GM23338 (cell line): ENCODE data around the gene MARCHF10. TPM values are rescaled to one million over a fixed set of nuclear protein-coding genes. Genes with fewer than 3 reads are reported as not detected.

ENCODE experiments used
- ATAC-seq: fragments of 200-7000 bp; cut with Tn5 transposase; 3 replicates; pipeline ENCODE4 v1.9.1; 2020
- DNase-seq: peaks from one replicate; pipeline ENCODE4 v3.0.0-alpha.2; 2015; ENCODE audit warnings: low spot score
- H2AFZ ChIP-seq: fragments of 200-600 bp; sonication (generic); 2 replicates; pipeline ENCODE4 v1.8.0; 2016; ENCODE audit warnings: antibody characterized with exemption, mild to moderate bottlenecking, moderate library complexity
- H3F3A ChIP-seq: fragments of 200-600 bp; sonication (generic); replicated peaks from 2 replicates; pipeline ENCODE4 v1.8.0; 2017; ENCODE audit warnings: antibody characterized with exemption, mixed run types, low read depth
- H3K27ac ChIP-seq: fragments of 200-600 bp; sonication (generic); 2 replicates; pipeline ENCODE4 v1.6.1; 2016; ENCODE audit warnings: low read depth
- H3K27me3 ChIP-seq: fragments of 200-600 bp; sonication (generic); 2 replicates; pipeline ENCODE4 v1.8.0; 2016; ENCODE audit warnings: mild to moderate bottlenecking, mixed run types, moderate library complexity; ENCODE audit not compliant: insufficient read depth
- H3K36me3 ChIP-seq: fragments of 200-600 bp; sonication (generic); 2 replicates; pipeline ENCODE4 v1.8.0; 2016; ENCODE audit warnings: mild to moderate bottlenecking; ENCODE audit not compliant: insufficient read depth
- H3K4me1 ChIP-seq: fragments of 200-600 bp; sonication (generic); 2 replicates; pipeline ENCODE4 v1.8.0; 2016; ENCODE audit warnings: mild to moderate bottlenecking, moderate library complexity; ENCODE audit not compliant: insufficient read depth
- H3K4me2 ChIP-seq: fragments of 200-600 bp; sonication (generic); 2 replicates; pipeline ENCODE4 v1.7.1; 2017; ENCODE audit warnings: mixed run types
- H3K4me3 ChIP-seq: fragments of 200-600 bp; sonication (generic); 2 replicates; pipeline ENCODE4 v1.6.1; 2016; ENCODE audit warnings: mixed run types
- H3K79me2 ChIP-seq: fragments of 200-600 bp; sonication (generic); replicated peaks from 2 replicates; pipeline ENCODE4 v1.8.0; 2017; ENCODE audit warnings: mild to moderate bottlenecking; ENCODE audit not compliant: insufficient read depth
- H3K9me2 ChIP-seq: fragments of 200-600 bp; sonication (generic); 2 replicates; pipeline ENCODE4 v1.8.0; 2017; ENCODE audit not compliant: insufficient read depth
- H4K20me1 ChIP-seq: fragments of 200-600 bp; sonication (generic); replicated peaks from 2 replicates; pipeline ENCODE4 v1.8.0; 2017; ENCODE audit warnings: mild to moderate bottlenecking; ENCODE audit not compliant: insufficient read depth
- H3K27ac Mint-ChIP-seq: 2 replicates; pipeline ENCODE4 v1.8.0; 2020; ENCODE audit warnings: inconsistent platforms, mild to moderate bottlenecking, moderate library complexity, mixed read lengths
- H3K27me3 Mint-ChIP-seq: 3 replicates; pipeline ENCODE4 v1.8.0; 2022; ENCODE audit warnings: low read depth, mild to moderate bottlenecking, moderate library complexity, mixed read lengths, inconsistent platforms; ENCODE audit not compliant: insufficient read depth, poor library complexity
- H3K36me3 Mint-ChIP-seq: 3 replicates; pipeline ENCODE4 v1.8.0; 2021; ENCODE audit warnings: low read depth, mild to moderate bottlenecking, inconsistent platforms, moderate library complexity, mixed read lengths
- H3K4me1 Mint-ChIP-seq: 3 replicates; pipeline ENCODE4 v1.8.0; 2020; ENCODE audit warnings: mild to moderate bottlenecking, inconsistent platforms, mixed read lengths
- H3K4me3 Mint-ChIP-seq: 3 replicates; pipeline ENCODE4 v1.8.0; 2021; ENCODE audit warnings: moderate library complexity, mild to moderate bottlenecking, inconsistent platforms, mixed read lengths
- H3K9me3 Mint-ChIP-seq: 3 replicates; pipeline ENCODE4 v1.8.0; 2020; ENCODE audit warnings: moderate library complexity, mild to moderate bottlenecking, inconsistent platforms, mixed read lengths
- EZH2 ChIP-seq: fragments of 200-600 bp; sonication (generic); IDR thresholded peaks from one replicate; pipeline ENCODE4 v1.8.0; 2017; ENCODE audit warnings: antibody characterized with exemption, mild to moderate bottlenecking, low read depth; ENCODE audit not compliant: unreplicated experiment
- JUNB ChIP-seq: IDR thresholded peaks from one replicate; pipeline ENCODE4 v1.6.1; 2016; ENCODE audit warnings: antibody characterized with exemption; ENCODE audit not compliant: unreplicated experiment
- NANOG ChIP-seq: IDR thresholded peaks from 2 replicates; pipeline ENCODE4 v1.6.1; 2016; ENCODE audit warnings: antibody characterized with exemption, borderline replicate concordance
- POLR2AphosphoS5 ChIP-seq: IDR thresholded peaks from 2 replicates; pipeline ENCODE4 v1.6.1; 2016; ENCODE audit warnings: antibody characterized with exemption, low read depth
- ZNF331 ChIP-seq: fragments of 250-450 bp; sonication (Bioruptor Pico); IDR thresholded peaks from 2 replicates; pipeline ENCODE4 v1.5.0; 2020; ENCODE audit warnings: low read depth, mild to moderate bottlenecking, moderate library complexity
- polyA plus RNA-seq: library from polyadenylated mRNA; unstranded; fragments of >200 nt; fragmentation: Nextera tagmentation; extraction: Ambion mirVana; gene quantifications from 2 replicates; pipeline ENCODE4 v1.2.1, GENCODE V29; 2016
- total RNA-seq: library from RNA; depleted of rRNA; stranded (reverse); fragments of >200 nt; shearing (Covaris generic); gene quantifications from 2 replicates; pipeline ENCODE4 v1.2.3, GENCODE V29; 2014
- TF ChIP-seq, protein P1 (sequence below): fragments of 250-450 bp; sonication (Bioruptor Pico); IDR thresholded peaks from 2 replicates; pipeline ENCODE4 v1.5.0; 2020; ENCODE audit warnings: mild to moderate bottlenecking, moderate library complexity

Gene MARCHF10
- total and polyA plus RNA-seq, 2 experiments from 2014 or later, result 0.50 TPM; not detected in 1

DNA sequence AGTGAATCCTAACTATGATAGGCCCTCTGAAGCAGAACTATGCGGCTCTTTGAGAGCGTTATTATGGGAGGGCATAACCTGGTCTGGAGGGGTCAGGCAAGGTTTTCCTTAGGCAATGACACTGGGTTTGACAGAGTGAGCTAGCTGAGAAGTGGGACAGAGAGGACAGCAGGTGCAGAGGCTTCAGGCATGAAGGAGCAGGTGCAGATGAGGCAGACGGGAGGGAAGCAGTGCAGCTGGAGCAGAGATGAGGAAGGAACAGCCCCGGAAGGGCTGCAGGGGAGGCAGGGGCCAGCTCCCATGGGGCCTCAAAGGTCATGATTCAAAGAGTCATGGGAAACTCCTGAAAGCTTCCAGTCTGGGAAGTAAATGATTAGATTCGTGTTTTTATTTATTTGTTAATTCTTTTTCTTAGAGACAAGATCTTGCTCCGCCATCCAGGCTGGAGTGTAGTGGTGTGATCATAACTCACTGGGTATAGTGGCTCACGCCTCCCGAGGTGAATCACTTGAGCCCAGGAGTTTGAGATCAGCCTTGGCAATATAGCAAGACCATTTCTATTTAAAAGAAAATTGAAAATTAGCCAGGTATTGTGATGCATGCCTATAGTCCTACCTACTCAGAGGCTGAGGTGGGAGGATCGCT, 5.4 kb downstream of the MARCHF10 start:
- Histone ChIP-seq H4K20me1 (no peaks in the 10 kb centered on the region), H3K27ac (no peak overlapping the region), H3K36me3 (no peaks in the 10 kb centered on the region), H3K4me2 (no peak overlapping the region), H3K4me3 (no peak overlapping the region), H3K79me2 (no peaks in the 10 kb centered on the region), H3F3A (peaks cover 4% of the 10 kb centered on the region; the same call in 1 of the 2 replicates), H3K27me3 (no peaks in the 10 kb centered on the region), H2AFZ (no peak overlapping the region), H3K9me2 (no peaks in the 10 kb centered on the region), H3K4me1 (peaks cover 9% of the 10 kb centered on the region)
- Mint-ChIP-seq H3K4me3 (no peak overlapping the region), H3K36me3 (no peaks in the 10 kb centered on the region), H3K27ac (no peak overlapping the region), H3K4me1 (peaks cover 22% of the 10 kb centered on the region), H3K27me3 (peaks cover 6% of the 10 kb centered on the region), H3K9me3 (no peaks in the 10 kb centered on the region)
- no peak for DNase-seq
- no peak for TF ChIP-seq JUNB
- TF ChIP-seq ZNF331 (CRISPR knock-in tag), result no peak
- TF ChIP-seq EZH2, result no peak
- TF ChIP-seq POLR2AphosphoS5, result no peak
- TF ChIP-seq NANOG, result no peak
- TF ChIP-seq, protein P1, sequence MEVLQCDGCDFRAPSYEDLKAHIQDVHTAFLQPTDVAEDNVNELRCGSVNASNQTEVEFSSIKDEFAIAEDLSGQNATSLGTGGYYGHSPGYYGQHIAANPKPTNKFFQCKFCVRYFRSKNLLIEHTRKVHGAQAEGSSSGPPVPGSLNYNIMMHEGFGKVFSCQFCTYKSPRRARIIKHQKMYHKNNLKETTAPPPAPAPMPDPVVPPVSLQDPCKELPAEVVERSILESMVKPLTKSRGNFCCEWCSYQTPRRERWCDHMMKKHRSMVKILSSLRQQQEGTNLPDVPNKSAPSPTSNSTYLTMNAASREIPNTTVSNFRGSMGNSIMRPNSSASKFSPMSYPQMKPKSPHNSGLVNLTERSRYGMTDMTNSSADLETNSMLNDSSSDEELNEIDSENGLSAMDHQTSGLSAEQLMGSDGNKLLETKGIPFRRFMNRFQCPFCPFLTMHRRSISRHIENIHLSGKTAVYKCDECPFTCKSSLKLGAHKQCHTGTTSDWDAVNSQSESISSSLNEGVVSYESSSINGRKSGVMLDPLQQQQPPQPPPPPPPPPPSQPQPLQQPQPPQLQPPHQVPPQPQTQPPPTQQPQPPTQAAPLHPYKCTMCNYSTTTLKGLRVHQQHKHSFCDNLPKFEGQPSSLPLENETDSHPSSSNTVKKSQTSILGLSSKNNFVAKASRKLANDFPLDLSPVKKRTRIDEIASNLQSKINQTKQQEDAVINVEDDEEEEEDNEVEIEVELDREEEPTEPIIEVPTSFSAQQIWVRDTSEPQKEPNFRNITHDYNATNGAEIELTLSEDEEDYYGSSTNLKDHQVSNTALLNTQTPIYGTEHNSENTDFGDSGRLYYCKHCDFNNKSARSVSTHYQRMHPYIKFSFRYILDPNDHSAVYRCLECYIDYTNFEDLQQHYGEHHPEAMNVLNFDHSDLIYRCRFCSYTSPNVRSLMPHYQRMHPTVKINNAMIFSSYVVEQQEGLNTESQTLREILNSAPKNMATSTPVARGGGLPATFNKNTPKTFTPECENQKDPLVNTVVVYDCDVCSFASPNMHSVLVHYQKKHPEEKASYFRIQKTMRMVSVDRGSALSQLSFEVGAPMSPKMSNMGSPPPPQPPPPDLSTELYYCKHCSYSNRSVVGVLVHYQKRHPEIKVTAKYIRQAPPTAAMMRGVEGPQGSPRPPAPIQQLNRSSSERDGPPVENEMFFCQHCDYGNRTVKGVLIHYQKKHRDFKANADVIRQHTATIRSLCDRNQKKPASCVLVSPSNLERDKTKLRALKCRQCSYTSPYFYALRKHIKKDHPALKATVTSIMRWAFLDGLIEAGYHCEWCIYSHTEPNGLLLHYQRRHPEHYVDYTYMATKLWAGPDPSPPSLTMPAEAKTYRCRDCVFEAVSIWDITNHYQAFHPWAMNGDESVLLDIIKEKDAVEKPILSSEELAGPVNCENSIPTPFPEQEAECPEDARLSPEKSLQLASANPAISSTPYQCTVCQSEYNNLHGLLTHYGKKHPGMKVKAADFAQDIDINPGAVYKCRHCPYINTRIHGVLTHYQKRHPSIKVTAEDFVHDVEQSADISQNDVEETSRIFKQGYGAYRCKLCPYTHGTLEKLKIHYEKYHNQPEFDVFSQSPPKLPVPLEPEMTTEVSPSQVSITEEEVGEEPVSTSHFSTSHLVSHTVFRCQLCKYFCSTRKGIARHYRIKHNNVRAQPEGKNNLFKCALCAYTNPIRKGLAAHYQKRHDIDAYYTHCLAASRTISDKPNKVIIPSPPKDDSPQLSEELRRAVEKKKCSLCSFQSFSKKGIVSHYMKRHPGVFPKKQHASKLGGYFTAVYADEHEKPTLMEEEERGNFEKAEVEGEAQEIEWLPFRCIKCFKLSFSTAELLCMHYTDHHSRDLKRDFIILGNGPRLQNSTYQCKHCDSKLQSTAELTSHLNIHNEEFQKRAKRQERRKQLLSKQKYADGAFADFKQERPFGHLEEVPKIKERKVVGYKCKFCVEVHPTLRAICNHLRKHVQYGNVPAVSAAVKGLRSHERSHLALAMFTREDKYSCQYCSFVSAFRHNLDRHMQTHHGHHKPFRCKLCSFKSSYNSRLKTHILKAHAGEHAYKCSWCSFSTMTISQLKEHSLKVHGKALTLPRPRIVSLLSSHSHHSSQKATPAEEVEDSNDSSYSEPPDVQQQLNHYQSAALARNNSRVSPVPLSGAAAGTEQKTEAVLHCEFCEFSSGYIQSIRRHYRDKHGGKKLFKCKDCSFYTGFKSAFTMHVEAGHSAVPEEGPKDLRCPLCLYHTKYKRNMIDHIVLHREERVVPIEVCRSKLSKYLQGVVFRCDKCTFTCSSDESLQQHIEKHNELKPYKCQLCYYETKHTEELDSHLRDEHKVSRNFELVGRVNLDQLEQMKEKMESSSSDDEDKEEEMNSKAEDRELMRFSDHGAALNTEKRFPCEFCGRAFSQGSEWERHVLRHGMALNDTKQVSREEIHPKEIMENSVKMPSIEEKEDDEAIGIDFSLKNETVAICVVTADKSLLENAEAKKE (CRISPR knock-in tag), result no peak
- no peak for ATAC-seq
